ENCODE measurements around the gene TMEM132C.

DNA sequence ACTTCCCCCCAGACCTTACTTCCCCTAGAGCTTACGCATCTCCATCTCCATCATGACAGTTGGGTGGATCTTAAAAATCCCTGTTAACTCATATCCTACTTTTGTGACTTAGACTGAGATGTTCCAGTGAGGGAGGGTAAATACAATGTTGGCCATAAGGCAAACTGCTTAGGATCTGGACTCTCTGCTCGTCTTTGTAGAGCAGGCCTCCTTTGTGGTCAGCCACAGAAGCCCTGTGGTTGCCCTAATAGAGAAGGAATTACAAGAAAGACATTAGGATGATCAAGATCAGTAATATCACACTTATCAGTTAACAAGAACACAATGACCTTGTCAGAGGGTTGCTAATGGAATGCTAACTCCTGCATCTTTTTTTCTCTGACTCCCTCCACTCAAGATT, 52.0 kb downstream of the TMEM132C start:
- no peak for TF ChIP-seq POLR2A (IDR thresholded peaks at IDR 0.05; ENCODE audit: low read depth, low read length)
- no peak for TF ChIP-seq POLR2AphosphoS5 (IDR thresholded peaks at IDR 0.05; ENCODE audit: low read depth, low read length)
